ENCODE measurements around the gene RPS23. TPM values are rescaled to one million over a fixed set of nuclear protein-coding genes. Genes with fewer than 3 reads are reported as not detected.

RPS23 gene
- total RNA-seq, 1 experiment from 2014 or later = 2,589 TPM

- H3K27me3 Mint-ChIP-seq (ENCODE audit: low read depth) = no peaks in the 10 kb centered on the region; the same call in 1 of the 2 replicates
- TF ChIP-seq STAT6 (CRISPR knock-in tag; conservative IDR thresholded peaks at IDR 0.05; ENCODE audit: low read depth) (no peak), FOXP4 (CRISPR knock-in tag; IDR thresholded peaks at IDR 0.05) (no peak), ZNF138 (CRISPR knock-in tag; conservative IDR thresholded peaks at IDR 0.05) (no peak), TP53 (CRISPR knock-in tag; IDR thresholded peaks at IDR 0.05) (no peak), ATF1 (CRISPR knock-in tag; IDR thresholded peaks at IDR 0.05) (no peak), ZBTB21 (CRISPR knock-in tag; IDR thresholded peaks at IDR 0.05; ENCODE audit: borderline replicate concordance) (no peak), ZNF423 (CRISPR knock-in tag; IDR thresholded peaks at IDR 0.05) (no peak), ZNF121 (CRISPR knock-in tag; IDR thresholded peaks at IDR 0.05) (no peak), GRHL2 (CRISPR knock-in tag; IDR thresholded peaks at IDR 0.05; ENCODE audit: insufficient replicate concordance, severe bottlenecking) (no peak), OVOL2 (CRISPR knock-in tag; IDR thresholded peaks at IDR 0.05; ENCODE audit: borderline replicate concordance) (no peak), HMGXB4 (CRISPR knock-in tag; IDR thresholded peaks at IDR 0.05) (no peak), IRF1 (CRISPR knock-in tag; IDR thresholded peaks at IDR 0.05) (no peak), CTCF (IDR thresholded peaks at IDR 0.05) (no peak), ZNF512 (CRISPR knock-in tag; IDR thresholded peaks at IDR 0.05; ENCODE audit: borderline replicate concordance) (no peak), MYBL2 (CRISPR knock-in tag; IDR thresholded peaks at IDR 0.05) (no peak), TCF7 (CRISPR knock-in tag; IDR thresholded peaks at IDR 0.05; ENCODE audit: low read depth) (no peak), NFYB (CRISPR knock-in tag; conservative IDR thresholded peaks at IDR 0.05; ENCODE audit: low read depth) (no peak)
- peaks cover 9% of the 10 kb centered on the region for H3K9me3 Mint-ChIP-seq
- ChIA-PET POLR2A (no interaction called here), CTCF (no interaction called here)
- H3K27ac Mint-ChIP-seq = no peak overlapping the region
- peaks cover 35% of the 10 kb centered on the region for H3K4me1 Mint-ChIP-seq
- DNase-seq (ENCODE audit: low spot score) (no peak), ATAC-seq (no peak)
- no peaks in the 10 kb centered on the region for H3K36me3 Mint-ChIP-seq
- H3K4me3 Mint-ChIP-seq = no peak overlapping the region
Observed at GRCh38 chr5:82297711-82298110, 19.6 kb upstream of the RPS23 start.

Measured in WTC11 (cell line).